ENCODE data around the gene HDAC7. TPM values are rescaled to one million over a fixed set of nuclear protein-coding genes. Genes with fewer than 3 reads are reported as not detected.

The HDAC7 gene
- total and polyA plus RNA-seq, 4 donors, result 3.5 to 14.7 (median 7.2) TPM

DNA sequence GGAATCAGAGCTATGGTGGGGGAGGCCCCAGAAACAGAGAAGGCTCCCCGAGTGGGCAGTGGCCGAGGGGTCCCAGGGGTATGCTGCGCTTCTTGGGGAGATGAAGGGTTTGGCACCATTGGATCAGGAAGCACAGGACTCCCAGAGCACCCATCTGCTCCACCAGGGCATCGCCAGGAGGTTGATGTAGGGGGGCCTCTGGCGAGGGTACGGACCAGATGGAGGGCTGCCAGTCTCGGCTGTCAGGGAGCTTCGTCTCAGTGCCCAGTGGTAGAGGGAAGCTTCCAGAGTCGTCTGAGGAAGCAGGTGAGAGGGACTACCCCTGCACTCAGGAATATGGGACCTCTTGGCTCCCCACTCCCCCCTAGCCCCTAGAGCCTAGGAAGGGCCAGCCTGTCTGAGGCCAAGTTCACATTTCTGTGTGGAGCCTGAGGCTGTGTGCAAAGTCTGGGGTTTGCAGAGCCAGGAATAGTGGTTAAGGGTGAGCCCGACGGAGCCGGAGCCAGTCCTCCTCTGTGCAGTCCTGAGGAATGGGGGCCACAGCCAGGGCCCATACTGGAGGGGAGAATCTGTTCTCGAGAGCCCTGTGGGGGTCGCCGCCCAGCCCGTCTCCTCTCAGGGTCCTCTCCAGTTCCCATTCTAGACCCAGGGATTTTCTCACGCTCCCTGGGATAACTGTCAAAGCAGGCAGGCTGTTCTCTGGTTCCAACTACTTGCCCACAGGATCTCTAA lies 36.5 kb downstream of the HDAC7 start:
- Histone ChIP-seq H3K9ac (ENCODE audit: low read depth in 1 of 2, low read length in 2 of 2) (no peak overlapping the region), H3K36me3 (ENCODE audit: control insufficient read depth in 4 of 4, insufficient read depth in 3 of 4, low read depth in 1 of 4, low read length in 3 of 4) (peaks cover 0 to 34% (median 4%) of the 10 kb centered on the region in 4 donors), H3K4me3 (ENCODE audit: low read depth in 1 of 3, low read length in 3 of 3) (no peak overlapping the region), H3K27me3 (ENCODE audit: control insufficient read depth in 4 of 4, insufficient read depth in 4 of 4, low read length in 3 of 4) (no peaks in the 10 kb centered on the region), H3K27ac (ENCODE audit: low read depth in 1 of 2, low read length in 2 of 2) (no peak overlapping the region), H3K9me3 (ENCODE audit: control insufficient read depth in 4 of 4, low read length in 3 of 4) (no peaks in the 10 kb centered on the region), H3K4me1 (ENCODE audit: control insufficient read depth in 4 of 4, insufficient read depth in 4 of 4, low read length in 3 of 4) (peaks cover 0 to 1% (median 0%) of the 10 kb centered on the region in 4 donors)
- WGBS, result 91% methylated on average over 17 of the region's 17 CpGs
- TF ChIP-seq GABPA (IDR thresholded peaks at IDR 0.05 in 1 of 2, conservative IDR thresholded peaks at IDR 0.05 in 1 of 2) (no peak), HNF4A (conservative IDR thresholded peaks at IDR 0.05) (no peak), EGR1 (IDR thresholded peaks at IDR 0.05; ENCODE audit: low read depth in 2 of 2) (no peak), FOXA1 (IDR thresholded peaks at IDR 0.05) (no peak), HNF4G (IDR thresholded peaks at IDR 0.05) (no peak), YY1 (IDR thresholded peaks at IDR 0.05) (no peak), FOXA2 (IDR thresholded peaks at IDR 0.05) (no peak), NR2F2 (IDR thresholded peaks at IDR 0.05) (no peak), RXRA (IDR thresholded peaks at IDR 0.05) (no peak), TAF1 (conservative IDR thresholded peaks at IDR 0.05) (no peak), JUND (IDR thresholded peaks at IDR 0.05) (no peak), ZBTB33 (IDR thresholded peaks at IDR 0.05) (no peak), REST (IDR thresholded peaks at IDR 0.05) (no peak), RAD21 (IDR thresholded peaks at IDR 0.05) (no peak), ATF3 (IDR thresholded peaks at IDR 0.05) (no peak), SP1 (IDR thresholded peaks at IDR 0.05) (no peak)
- TF ChIP-seq, protein P1, sequence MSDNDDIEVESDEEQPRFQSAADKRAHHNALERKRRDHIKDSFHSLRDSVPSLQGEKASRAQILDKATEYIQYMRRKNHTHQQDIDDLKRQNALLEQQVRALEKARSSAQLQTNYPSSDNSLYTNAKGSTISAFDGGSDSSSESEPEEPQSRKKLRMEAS (IDR thresholded peaks at IDR 0.05), result no peak
- TF ChIP-seq, protein P2, sequence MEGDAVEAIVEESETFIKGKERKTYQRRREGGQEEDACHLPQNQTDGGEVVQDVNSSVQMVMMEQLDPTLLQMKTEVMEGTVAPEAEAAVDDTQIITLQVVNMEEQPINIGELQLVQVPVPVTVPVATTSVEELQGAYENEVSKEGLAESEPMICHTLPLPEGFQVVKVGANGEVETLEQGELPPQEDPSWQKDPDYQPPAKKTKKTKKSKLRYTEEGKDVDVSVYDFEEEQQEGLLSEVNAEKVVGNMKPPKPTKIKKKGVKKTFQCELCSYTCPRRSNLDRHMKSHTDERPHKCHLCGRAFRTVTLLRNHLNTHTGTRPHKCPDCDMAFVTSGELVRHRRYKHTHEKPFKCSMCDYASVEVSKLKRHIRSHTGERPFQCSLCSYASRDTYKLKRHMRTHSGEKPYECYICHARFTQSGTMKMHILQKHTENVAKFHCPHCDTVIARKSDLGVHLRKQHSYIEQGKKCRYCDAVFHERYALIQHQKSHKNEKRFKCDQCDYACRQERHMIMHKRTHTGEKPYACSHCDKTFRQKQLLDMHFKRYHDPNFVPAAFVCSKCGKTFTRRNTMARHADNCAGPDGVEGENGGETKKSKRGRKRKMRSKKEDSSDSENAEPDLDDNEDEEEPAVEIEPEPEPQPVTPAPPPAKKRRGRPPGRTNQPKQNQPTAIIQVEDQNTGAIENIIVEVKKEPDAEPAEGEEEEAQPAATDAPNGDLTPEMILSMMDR (IDR thresholded peaks at IDR 0.05; ENCODE audit: low read depth, low read length, missing input control), result no peak
- DNase-seq (ENCODE audit: low spot score), result no peak

Measured in liver (tissue), 9 donors.